GM10266 (cell line): ENCODE results near the gene ATG7.

Experiments
- DNase-seq: peaks from one replicate; pipeline ENCODE4 v3.0.0; 2012; ENCODE audit errors: extremely low spot score
- TF ChIP-seq, protein P1 (sequence below): IDR thresholded peaks from 2 replicates; pipeline ENCODE4 v1.5.1; 2012; ENCODE audit warnings: mild to moderate bottlenecking, low read depth; ENCODE audit not compliant: control insufficient read depth, insufficient read depth; ENCODE audit errors: missing control alignments

ATG7 gene

DNA sequence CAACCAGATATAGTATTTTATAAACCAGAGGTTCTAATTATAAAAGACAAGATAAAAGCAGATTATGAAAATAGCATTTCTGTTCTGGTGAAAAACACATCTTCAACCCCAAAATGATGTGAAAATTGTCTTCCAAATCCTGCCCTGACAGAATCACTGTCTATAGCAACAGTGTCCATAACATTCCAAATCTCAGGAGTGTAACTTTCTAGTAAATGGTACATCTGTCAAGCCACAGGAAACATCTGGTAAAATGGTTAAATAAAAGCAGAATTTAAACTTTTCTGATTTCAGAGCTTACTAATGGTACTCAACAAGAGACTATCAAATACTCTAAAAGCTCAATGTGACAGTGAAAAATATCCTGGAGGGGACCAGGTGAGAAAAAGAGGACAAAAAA lies 311.0 kb downstream of the ATG7 start:
- TF ChIP-seq, protein P1, sequence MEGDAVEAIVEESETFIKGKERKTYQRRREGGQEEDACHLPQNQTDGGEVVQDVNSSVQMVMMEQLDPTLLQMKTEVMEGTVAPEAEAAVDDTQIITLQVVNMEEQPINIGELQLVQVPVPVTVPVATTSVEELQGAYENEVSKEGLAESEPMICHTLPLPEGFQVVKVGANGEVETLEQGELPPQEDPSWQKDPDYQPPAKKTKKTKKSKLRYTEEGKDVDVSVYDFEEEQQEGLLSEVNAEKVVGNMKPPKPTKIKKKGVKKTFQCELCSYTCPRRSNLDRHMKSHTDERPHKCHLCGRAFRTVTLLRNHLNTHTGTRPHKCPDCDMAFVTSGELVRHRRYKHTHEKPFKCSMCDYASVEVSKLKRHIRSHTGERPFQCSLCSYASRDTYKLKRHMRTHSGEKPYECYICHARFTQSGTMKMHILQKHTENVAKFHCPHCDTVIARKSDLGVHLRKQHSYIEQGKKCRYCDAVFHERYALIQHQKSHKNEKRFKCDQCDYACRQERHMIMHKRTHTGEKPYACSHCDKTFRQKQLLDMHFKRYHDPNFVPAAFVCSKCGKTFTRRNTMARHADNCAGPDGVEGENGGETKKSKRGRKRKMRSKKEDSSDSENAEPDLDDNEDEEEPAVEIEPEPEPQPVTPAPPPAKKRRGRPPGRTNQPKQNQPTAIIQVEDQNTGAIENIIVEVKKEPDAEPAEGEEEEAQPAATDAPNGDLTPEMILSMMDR: no peak
- DNase-seq: no peak

- TF ChIP-seq, protein P1: no peak
- DNase-seq: no peak
These were observed 311.4 kb downstream of the ATG7 start for GRCh38 chr3:11583638-11584046.

DNA sequence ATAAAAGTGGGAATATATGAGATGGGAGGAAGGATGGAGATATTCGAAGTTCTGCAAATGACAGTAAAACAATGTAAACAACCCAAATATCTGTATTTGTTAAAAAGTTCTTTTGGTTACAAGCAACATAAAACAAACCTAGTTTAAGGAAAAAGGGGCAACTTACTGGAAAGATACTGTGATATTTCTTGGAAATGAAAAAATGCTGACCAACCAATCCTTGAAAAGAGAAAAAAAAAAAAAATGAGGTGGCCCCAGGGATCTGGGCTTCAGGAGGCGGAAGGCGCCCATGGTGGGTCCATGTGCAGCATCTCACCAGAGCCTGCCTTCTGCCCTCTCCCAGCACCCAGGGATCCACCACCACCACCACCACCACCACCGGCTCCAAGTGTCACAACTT lies 312.4 kb downstream of the ATG7 start:
- TF ChIP-seq, protein P1: no peak
- DNase-seq: no peak

DNA sequence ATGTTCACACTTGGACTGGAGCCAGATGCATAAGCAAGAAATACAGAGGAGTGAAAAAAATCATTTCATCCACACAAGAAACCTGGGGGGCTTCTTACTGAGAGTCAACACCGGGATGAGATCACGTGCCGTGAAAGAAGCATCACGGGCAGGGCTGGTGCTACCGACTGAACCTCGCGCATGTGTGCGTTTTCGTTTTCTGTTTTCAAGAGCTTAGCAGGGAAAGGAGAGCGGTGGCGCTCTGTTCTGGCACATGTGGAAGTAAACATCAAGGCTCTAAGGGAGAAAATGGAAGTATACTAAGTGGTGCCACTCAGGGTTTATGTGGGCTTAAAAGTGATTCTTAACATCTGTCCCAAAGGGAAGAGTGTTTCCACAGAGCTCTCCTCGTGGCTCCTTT lies 315.6 kb downstream of the ATG7 start:
- TF ChIP-seq, protein P1: no peak
- no peak for DNase-seq

- TF ChIP-seq, protein P1: no peak
- DNase-seq: no peak
These were observed 316.1 kb downstream of the ATG7 start for GRCh38 chr3:11588338-11588737.

- TF ChIP-seq, protein P1: no peak
- no peak for DNase-seq
These were observed 316.6 kb downstream of the ATG7 start for GRCh38 chr3:11588755-11589154.

DNA sequence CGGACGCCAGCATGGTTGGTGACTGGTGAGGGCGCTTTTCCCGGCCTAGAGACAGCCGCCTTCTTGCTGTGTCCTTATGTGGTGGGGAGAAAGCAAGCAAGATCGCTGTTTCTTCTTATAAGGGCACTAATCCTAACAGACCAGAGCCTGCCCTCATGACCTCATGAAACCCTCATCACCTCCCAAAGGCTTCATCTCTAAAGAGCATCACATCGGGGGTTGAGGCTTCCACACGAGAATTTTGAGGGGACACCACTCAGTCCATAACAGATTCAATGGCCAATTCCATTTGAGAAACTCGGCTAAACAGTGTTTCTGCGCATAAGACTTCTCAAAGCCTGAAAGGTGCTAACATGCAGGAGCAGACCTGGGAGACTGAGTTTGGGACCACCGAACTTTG lies 317.5 kb downstream of the ATG7 start:
- TF ChIP-seq, protein P1: no peak
- no peak for DNase-seq
